ENCODE measurements around the gene NMNAT1. TPM values are rescaled to one million over a fixed set of nuclear protein-coding genes. Genes with fewer than 3 reads are reported as not detected.
"Not testable (repeated sequence)": the region's sequence is repeated elsewhere in the genome, so short reads cannot be mapped to it uniquely, and the experiment has no call there.

NMNAT1 gene
- total RNA-seq, 1 donor from 2014 or later = 19.3 TPM

DNA sequence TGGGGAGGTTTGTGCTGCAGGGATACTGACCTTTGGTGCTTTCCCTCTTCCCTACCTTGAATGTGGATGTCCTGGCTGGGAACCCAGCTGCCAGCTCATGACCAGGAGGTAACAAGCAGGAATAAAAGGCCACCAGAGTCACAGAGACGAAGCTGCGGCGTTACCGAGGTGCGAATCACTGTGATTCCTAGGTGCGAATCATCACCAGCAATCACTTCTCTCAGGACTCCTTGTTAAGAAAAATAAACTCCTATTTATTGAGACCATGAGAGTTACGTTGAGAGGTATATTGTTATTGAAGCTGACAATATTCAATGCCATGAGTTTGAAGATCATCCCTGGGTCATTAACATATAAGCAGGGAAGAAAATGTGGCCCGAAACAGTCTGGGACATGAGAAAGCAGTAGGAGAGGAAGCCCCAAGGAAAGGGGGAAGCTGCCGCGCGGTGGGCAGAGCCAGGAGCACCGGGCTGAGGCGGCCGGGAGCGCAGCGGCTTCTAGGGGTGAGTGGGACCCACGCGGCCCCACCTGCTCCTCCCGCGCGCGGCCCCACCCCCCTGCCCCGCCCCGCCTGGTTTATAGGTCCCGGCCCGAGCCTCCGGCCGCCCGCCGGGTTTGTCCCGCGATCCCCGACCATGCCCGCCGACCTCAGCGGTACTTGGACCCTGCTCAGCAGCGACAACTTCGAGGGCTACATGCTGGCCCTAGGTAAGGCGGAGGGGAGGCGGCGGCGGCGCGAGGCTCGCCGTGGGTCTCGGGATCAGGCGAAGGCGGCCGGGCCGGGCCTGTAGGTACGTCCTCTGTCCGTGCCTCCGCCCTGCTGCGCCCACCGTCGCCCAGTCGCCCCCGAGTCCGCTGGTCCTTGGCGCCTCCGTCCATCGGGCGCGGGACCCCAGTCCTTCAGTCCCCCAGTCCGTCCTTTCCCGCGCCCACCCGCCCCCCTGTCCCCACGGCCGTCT lies 53.6 kb downstream of the NMNAT1 start, which contains the start of gene RBP7:
RBP7 (plus strand) TSS at position 605 of the 959 bp plus-strand sequence; CDS start at position 636, 31 bp downstream.
- DNase-seq (ENCODE audit: missing footprints) (peak; percentile 81), ATAC-seq (peak; percentile 57)
- intact Hi-C loops (cut with DNase I) = no loop called here

GRCh38 chr1:10001016-10001665 lies 57.9 kb downstream of the NMNAT1 start:
- intact Hi-C loops (cut with DNase I) = no loop called here
- DNase-seq (ENCODE audit: missing footprints) (no peak), ATAC-seq (no peak)

GRCh38 chr1:10005248-10005647 lies 62.0 kb downstream of the NMNAT1 start:
- DNase-seq (ENCODE audit: missing footprints); ATAC-seq; intact Hi-C loops (cut with DNase I): not testable (repeated sequence)

DNA sequence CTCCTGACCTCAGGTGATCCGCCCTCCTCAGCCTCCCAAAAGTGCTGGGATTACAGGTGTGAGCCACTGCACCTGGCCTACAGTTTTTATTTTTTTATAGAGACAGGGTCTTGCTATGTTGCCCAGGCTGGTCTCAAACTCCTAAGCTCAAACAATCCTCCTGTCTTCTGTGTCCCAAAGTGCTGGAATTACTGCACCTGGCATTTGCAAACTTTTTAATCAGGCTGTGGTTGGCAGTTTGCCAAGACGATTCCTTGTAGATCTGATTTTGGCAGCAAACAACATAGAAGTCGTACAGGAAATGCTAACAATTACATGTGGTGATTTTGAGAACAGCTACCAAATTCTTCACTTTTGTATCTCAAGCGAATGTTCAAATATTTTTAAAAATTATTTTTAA lies 63.9 kb downstream of the NMNAT1 start:
- ATAC-seq (no peak), DNase-seq (ENCODE audit: missing footprints) (no peak)
- intact Hi-C loops (cut with DNase I) = no loop called here

- DNase-seq (ENCODE audit: missing footprints) = no peak
- intact Hi-C loops (cut with DNase I) = no loop called here
- no peak for ATAC-seq
Observed at GRCh38 chr1:10014016-10014415, 70.7 kb downstream of the NMNAT1 start.

GRCh38 chr1:10019561-10019960 lies 76.3 kb downstream of the NMNAT1 start:
- DNase-seq (ENCODE audit: missing footprints) = no peak
- no peak for ATAC-seq

DNA sequence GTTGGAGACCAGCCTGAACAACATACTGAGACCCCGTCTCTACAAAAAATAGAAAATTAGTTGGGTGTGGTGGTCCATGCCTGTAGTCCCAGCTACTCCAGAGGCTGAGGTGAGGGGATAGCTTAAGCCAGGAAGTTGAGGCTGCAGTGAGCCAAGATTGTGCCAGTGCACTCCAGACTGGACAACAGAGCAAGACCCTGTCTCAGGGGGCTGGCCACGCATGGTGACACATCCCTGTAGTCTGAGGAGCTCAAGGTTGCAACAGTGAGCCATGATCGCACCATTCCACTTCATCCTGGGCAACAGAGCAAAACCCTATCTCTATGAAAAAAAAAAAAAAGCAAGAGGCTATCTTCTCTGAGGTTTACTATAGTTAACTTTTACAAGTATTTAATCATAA lies 76.8 kb downstream of the NMNAT1 start:
- DNase-seq (ENCODE audit: missing footprints) = no peak
- intact Hi-C loops (cut with DNase I) = no loop called here
- no peak for ATAC-seq

More at GRCh38 chr1:10019561-10019960, 76.3 kb downstream of the NMNAT1 start:
- intact Hi-C loops (cut with DNase I) = no loop called here

GRCh38 chr1:10020678-10021077 lies 77.4 kb downstream of the NMNAT1 start:
- DNase-seq (ENCODE audit: missing footprints); ATAC-seq; intact Hi-C loops (cut with DNase I): not testable (repeated sequence)

DNA sequence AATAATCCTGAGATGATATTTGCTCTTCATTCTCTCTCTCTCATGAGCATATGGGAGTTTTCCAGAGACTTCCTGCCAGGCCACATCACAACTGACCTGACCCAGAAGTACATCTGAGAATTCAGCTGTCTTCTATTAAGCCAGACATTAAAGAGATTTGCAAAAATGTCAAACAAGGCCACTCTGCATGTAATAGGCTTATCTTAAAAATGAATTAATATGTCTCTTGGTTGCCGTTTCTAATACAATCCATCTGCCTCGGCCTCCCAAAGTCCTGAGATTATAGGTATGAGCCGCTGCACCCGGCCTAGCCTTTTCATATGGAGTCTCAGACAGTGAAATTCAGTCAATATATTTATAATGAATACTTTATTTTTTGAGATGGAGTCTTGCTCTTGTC lies 78.7 kb downstream of the NMNAT1 start:
- intact Hi-C loops (cut with DNase I); ATAC-seq; DNase-seq (ENCODE audit: missing footprints): not testable (repeated sequence)

- DNase-seq (ENCODE audit: missing footprints) (no peak), ATAC-seq (no peak)
- intact Hi-C loops (cut with DNase I) = no loop called here
Observed at GRCh38 chr1:10022656-10023055, 79.4 kb downstream of the NMNAT1 start.

GRCh38 chr1:10025354-10025753 lies 82.1 kb downstream of the NMNAT1 start:
- ATAC-seq (no peak), DNase-seq (ENCODE audit: missing footprints) (no peak)
- intact Hi-C loops (cut with DNase I) = no loop called here

DNA sequence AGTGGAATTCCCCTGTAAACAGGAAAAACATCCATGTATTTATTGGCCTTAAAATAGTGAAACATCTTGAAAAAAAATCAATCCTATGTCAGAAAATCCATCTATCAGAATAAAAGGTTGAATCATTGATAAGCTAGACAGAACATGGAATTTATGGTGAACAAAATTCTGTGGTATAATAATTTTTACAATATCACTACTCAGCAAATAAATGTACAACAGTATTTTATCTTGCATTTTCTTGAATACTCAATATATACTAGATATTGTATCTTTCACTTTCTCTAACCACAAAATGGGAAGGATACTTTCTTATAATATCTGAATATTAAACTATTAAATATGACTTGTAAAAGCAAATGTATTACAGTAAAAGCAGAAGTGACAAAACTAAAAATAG lies 83.8 kb downstream of the NMNAT1 start:
- DNase-seq (ENCODE audit: missing footprints) (no peak), ATAC-seq (no peak)
- intact Hi-C loops (cut with DNase I) = no loop called here

GRCh38 chr1:10028956-10029500 lies 85.8 kb downstream of the NMNAT1 start:
- intact Hi-C loops (cut with DNase I); DNase-seq (ENCODE audit: missing footprints); ATAC-seq: not testable (repeated sequence)

GRCh38 chr1:10031461-10031860 lies 88.2 kb downstream of the NMNAT1 start:
- DNase-seq (ENCODE audit: missing footprints) (no peak), ATAC-seq (no peak)
- intact Hi-C loops (cut with DNase I) = loop anchor here (5.0 kb wide), 1 partner anchor 154 kb away; no protein-coding TSS in a partner anchor

DNA sequence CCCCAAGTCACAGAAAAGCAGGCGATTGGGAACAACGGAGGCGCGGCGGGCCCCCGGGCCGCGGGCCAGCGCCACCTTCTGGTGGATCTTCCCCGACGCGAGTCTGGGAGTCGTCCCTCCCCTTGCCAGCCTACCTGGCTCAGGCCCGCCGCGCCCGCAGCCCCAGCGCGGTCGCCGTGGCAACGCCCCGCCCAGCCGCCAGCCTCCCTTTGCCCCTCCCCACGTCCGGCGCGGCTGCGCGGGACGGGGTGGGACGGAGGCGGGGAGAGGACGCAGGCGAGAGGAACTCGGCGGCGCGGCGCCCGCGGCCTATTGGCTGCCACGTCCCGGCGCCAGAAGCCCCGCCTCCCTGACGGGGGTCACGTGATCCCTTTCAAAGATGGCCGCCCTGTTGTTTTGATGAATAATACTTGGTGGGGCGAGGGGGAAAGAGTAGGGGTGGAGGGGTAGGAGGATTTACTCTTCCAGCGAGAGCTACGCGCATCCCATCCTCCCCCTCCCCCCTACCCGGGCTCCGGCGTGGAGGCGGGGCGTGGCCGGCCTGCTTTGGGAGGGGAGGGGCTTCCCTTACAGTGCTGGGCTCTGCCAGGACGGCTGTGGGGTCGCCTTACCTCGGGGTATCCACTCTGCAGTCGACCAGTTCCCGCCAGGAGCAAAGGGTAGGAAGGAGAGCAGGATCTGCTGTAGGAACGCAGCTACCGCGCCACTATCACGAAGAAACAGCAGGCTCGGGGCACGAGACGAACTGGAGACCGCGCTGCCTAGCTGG lies 89.5 kb downstream of the NMNAT1 start, which contains the start of gene UBE4B:
UBE4B (plus strand) TSS at position 369 of the 769 bp plus-strand sequence. CDS start 713 bp downstream, outside the sequence.
- peak; percentile 99 for ATAC-seq
- peak; percentile 100 for DNase-seq (ENCODE audit: missing footprints)
- intact Hi-C loops (cut with DNase I) = loop anchor here (1.0 to 5.0 kb wide), 5 partner anchors 32 to 155 kb away; partner anchors contain the start of genes CTNNBIP1, LZIC and NMNAT1

GRCh38 chr1:10033359-10033845 lies 90.1 kb downstream of the NMNAT1 start:
- intact Hi-C loops (cut with DNase I) = loop anchor here (2.0 to 5.0 kb wide), 3 partner anchors 31 to 156 kb away; no protein-coding TSS in a partner anchor
- ATAC-seq (peak; percentile 21), DNase-seq (ENCODE audit: missing footprints) (no peak)
